CMK (cell line): Measurements from ENCODE around the gene KIAA1958.
"Not testable (repeated sequence)": the region's sequence is repeated elsewhere in the genome, so short reads cannot be mapped to it uniquely, and the experiment has no call there.

ENCODE experiments used
- DNase-seq: peaks from one replicate; pipeline ENCODE4 v3.0.0-alpha.2; 2010; ENCODE audit warnings: low read depth

KIAA1958 gene

DNA sequence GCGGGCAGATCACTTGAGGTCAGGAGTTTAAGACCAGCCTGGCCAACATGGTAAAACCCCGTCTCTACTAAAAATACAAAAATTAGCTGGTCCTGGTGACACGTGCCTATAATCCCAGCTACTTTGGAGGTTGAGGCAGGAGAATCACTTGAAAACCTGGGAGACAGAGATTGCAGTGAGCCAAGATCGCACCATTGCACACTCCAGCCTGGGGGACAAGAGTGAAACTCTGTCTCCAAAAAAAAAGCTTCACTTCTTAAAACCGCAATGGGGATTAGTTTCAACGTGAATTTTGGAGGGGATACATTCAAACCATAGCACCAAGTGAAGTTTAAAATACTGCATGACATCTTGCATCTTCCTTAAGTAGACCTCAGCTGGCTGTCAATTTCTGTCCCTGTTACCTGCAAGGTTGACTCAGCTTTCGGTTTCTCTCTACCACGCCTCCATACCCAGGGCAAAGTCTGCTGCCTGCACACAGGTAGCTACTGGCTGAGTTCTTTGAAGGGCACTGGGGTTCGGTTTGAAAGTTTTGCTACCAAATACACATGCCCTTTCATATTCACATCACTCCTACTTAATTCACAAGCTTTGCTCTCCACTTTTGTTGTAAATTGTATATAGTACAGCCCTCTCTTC, 69.3 kb downstream of the KIAA1958 start:
- DNase-seq = no peak

DNA sequence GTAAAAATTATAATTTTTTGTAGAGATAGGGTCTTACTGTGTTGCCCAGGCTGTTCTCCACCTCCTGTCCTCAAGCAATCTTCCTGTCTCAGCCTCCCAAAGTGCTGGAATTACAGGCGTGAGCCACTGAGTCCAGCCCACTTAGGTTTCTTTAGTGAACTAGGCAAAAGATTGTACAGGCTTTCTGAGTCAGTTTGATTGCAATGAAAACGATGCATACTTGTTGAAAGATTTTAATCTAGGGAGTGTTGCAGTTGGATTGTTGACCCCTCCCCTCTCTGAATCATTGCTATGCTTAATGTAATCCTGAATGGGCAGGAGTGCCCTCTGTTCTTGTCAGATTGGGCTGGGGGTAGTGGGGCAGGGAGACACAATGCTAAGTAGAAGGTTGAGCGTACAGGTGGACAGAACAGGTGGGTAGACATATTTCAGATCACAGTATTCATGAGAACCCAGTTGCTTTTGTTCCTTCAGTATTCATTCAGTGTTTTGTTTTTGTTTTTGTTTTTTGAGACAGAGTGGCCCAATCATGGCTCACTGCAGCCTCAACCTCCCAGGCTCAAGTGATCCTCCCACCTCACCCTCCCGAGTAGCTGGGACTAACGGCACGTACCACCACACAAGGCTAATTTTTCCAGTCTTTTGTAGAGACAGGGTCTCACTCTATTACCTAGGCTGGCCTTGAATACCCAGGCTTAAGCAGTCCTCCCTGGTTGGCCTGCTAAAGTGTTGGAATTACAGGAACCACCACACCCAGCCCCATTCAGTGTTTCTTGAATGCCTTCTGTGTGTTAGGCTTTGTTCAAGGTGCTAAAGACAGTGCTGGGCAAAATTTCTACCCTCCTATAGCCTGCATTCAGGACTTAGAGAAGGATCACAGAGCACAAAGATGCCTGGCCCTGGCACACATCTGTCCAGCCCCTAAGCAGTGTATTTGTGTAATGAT, 70.1 kb downstream of the KIAA1958 start:
- DNase-seq = no peak

GRCh38 chr9:112558476-112558875, 71.8 kb downstream of the KIAA1958 start:
- DNase-seq = no peak

DNA sequence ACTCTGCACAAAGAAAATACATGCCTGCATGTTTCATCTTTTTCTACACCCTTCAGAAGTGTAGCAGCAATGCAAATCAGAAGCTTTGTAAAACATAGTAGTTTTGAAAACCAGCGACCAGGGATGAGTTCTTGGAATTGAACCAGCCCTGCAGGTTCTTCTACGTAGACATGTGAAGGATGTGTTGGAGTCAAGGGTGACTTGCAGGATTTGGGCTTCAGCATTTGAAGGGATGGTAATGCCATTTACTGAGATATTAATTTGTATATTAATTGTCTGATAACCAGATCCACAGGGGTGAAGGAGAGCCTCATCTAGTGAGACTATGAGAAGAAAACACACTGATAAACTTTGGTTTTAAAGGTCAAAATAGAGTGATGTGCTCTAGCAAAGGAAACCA, 72.4 kb downstream of the KIAA1958 start:
- DNase-seq = no peak

- DNase-seq = peak; percentile 11
These were observed 73.2 kb downstream of the KIAA1958 start for GRCh38 chr9:112559629-112560413.

GRCh38 chr9:112562235-112562958, 75.8 kb downstream of the KIAA1958 start:
- no peak for DNase-seq

- DNase-seq = no peak
These were observed 82.6 kb downstream of the KIAA1958 start for GRCh38 chr9:112569186-112569585.

- no peak for DNase-seq
These were observed 84.1 kb downstream of the KIAA1958 start for GRCh38 chr9:112570671-112571167.

DNA sequence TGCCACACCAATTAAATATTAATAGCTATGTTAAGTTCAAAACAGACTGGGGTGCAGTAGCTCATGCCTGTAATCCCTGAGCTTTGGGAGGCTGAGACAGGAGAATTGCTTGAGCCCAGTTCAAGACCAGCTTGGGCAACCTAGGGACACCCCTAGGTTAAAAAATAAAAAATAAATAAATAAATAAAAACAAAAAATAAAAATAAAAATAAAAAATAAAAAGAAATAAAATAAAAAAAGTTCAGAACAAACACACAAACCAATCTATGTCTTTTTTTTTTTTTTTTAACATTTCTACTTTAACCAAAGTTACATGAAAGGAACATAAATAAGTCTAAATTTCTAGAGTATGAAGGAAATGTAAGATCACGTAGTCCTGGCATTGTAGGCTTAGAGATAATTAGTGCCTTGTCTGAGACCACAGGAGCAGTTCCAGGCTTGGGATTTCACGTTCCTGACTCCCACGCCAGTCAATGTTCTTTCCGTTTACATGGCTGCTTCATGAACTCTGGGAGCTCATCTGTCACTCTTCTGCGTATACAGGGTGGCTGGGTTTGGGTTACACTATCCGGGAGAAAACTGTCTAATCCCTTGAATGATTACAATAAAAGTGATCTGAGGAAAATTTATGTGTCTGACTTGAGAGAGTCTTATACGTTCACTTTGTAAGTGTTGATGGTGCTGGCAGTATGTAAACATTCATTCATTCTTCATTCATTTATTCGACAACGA, 85.2 kb downstream of the KIAA1958 start:
- DNase-seq = no peak

- no peak for DNase-seq
These were observed 85.8 kb downstream of the KIAA1958 start for GRCh38 chr9:112572416-112572815.

DNA sequence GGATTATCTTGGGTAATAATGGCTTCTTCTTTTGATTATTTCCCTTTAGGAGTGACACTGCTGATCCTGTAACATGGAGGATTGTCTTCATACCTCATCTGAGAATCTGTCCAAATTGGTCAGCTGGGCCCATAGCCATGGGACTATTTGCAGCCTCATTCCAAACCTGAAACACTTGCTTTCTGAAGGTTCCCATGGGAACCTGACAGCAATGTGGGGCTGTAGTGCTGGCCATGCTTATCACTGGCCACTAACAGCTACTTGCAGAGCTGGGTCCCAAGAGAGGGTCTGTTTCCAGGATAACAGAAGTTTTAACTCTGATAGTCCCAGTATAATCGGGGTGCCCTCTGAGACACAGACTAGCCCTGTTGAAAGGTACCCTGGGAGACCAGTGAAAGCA, 87.4 kb downstream of the KIAA1958 start:
- DNase-seq = no peak

DNA sequence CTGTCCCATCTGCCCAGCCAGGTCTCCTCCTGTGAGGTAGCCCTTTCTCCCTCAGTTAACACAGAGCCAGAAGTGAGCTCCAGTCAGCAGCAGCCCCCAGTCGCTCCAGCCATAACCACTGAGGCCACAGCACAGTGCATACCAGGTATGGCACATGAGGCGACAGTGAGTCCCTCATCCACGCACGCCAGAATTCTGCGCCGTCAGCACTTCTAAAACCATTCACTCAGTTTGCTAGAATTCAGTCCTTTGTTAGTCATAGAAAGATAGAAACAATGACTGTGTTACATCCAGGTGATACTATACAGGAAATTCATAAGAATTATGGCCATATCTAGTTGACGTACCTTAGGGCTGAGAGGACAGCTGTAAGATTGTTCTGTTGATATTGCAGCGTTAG, 88.5 kb downstream of the KIAA1958 start:
- DNase-seq = no peak

- DNase-seq = no peak
These were observed 95.0 kb downstream of the KIAA1958 start for GRCh38 chr9:112581469-112582176.

- no peak for DNase-seq
These were observed 96.0 kb downstream of the KIAA1958 start for GRCh38 chr9:112582371-112583262.

DNA sequence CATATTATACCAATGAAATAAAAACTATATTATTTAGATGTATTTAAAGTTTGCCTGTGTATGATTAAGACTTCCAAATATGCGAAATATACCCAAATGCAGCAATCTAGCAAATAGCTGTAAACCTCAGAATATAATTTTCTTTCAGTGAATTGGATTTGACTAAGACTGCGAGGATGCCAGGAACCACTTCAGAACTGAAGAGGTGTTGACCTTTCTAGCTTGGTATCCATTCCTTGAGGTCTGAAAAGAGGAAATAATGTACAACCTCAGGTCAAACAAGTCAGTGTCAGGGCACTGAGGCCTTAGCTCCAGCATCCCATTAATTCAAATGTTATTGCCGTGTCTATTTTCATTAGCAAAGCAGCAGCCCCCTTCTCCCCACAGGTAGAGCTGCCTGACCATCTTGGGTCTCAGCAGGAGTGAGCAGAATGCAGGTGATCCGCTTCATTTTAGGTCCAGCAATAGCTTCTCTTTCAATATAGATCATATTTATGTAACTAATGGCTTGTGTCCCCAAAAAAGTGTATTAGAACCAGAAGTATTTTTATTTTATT, 100.0 kb downstream of the KIAA1958 start:
- no peak for DNase-seq

- DNase-seq = not testable (repeated sequence)
These were observed 105.2 kb downstream of the KIAA1958 start for GRCh38 chr9:112591875-112592274.

DNA sequence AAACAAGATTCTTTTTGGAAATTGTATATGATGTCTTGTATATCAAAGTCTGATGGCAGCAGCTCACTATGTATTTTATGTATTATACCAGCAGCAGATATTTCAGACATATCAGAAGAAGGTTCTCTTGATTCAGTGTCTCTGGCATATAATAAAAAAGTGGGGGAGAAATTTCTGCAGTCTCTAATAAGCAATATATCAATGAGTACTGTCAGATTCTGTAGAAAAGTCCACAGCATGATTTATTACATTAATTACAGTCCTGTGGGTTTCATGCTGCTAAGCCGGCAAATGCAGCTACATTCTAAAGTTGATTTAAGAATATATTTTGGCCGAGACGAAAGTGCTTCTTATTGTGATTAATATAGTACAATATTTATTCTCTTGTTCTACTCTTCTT, 113.1 kb downstream of the KIAA1958 start:
- no peak for DNase-seq

GRCh38 chr9:112601636-112602035, 115.0 kb downstream of the KIAA1958 start:
- no peak for DNase-seq

GRCh38 chr9:112604790-112605189, 118.2 kb downstream of the KIAA1958 start:
- DNase-seq = no peak
